ENCODE results near the gene CADPS. TPM values are rescaled to one million over a fixed set of nuclear protein-coding genes. Genes with fewer than 3 reads are reported as not detected.

Gene CADPS
- total and polyA plus RNA-seq, 8 donors = 0.50 to 2.9 (median 2.2) TPM

DNA sequence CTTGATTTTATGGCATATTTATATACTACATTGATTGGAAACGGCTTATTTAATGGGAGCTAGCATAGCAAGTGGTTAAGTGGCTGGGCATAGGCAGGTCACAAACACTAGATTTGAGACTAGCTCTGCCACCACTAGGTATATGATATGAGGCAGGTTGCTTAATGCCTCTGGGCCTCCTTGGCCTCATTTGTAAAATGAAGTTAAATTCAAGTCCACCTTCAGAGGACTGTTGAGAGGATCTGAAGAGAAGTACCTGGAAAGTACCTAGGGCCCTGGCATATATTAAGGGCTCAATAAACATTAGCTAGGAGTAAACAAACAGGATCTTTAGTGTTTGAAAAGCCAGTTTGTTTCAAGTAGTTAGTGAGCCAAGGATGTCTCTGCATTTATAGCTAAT lies 335.5 kb downstream of the CADPS start:
- Histone ChIP-seq H3K27ac (no peak overlapping the region), H3K4me1 (no peaks in the 10 kb centered on the region), H3K36me3 (no peaks in the 10 kb centered on the region), H3K4me3 (no peak overlapping the region), H3K27me3 (no peaks in the 10 kb centered on the region), H3K9me3 (no peaks in the 10 kb centered on the region)
- DNase-seq = no peak
- TF ChIP-seq, protein P1, sequence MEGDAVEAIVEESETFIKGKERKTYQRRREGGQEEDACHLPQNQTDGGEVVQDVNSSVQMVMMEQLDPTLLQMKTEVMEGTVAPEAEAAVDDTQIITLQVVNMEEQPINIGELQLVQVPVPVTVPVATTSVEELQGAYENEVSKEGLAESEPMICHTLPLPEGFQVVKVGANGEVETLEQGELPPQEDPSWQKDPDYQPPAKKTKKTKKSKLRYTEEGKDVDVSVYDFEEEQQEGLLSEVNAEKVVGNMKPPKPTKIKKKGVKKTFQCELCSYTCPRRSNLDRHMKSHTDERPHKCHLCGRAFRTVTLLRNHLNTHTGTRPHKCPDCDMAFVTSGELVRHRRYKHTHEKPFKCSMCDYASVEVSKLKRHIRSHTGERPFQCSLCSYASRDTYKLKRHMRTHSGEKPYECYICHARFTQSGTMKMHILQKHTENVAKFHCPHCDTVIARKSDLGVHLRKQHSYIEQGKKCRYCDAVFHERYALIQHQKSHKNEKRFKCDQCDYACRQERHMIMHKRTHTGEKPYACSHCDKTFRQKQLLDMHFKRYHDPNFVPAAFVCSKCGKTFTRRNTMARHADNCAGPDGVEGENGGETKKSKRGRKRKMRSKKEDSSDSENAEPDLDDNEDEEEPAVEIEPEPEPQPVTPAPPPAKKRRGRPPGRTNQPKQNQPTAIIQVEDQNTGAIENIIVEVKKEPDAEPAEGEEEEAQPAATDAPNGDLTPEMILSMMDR (IDR thresholded peaks at IDR 0.05) = no peak
- ATAC-seq = peak; percentile 91
- intact Hi-C loops (cut with DNase I) = no loop called here

DNA sequence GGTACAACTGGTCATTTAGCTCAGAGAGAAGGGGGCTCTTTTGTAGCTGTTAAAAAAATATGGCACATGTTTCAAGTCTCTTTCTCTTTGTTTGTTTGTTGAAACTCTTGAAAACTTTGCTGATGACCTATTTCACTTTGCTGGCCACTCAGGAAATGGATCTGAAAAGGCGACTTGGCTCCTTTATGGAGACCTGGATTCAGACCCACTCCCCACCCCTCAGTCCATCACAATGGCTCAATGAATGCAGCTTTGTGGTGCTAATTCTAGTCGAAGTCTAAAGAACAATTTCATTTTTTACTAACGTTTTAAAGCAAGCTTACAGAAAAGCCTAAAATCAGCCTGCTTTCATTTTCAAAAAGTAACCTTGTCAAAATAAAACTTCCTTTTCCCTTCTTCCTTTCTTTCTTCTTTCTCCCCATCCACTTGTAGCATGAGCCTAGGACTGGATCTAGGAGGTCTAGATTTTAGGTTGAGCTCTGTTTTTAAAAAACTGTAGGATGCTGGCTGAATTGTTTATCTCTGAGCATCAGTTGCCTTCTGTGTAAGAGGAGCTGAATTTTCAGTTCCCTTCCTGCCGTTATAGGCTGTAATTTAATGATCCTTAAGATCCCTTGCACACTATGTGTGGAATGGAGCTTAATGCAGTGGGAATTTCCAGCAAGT lies 336.4 kb downstream of the CADPS start:
- ATAC-seq (no peak), DNase-seq (no peak)
- H3K27ac ChIP-seq = no peak overlapping the region
- no peaks in the 10 kb centered on the region for H3K27me3 ChIP-seq
- H3K4me3 ChIP-seq = no peak overlapping the region
- intact Hi-C loops (cut with DNase I) = no loop called here
- H3K9me3 ChIP-seq = no peaks in the 10 kb centered on the region
- no peaks in the 10 kb centered on the region for H3K4me1 ChIP-seq
- TF ChIP-seq, protein P1 (IDR thresholded peaks at IDR 0.05) = no peak
- no peaks in the 10 kb centered on the region for H3K36me3 ChIP-seq

DNA sequence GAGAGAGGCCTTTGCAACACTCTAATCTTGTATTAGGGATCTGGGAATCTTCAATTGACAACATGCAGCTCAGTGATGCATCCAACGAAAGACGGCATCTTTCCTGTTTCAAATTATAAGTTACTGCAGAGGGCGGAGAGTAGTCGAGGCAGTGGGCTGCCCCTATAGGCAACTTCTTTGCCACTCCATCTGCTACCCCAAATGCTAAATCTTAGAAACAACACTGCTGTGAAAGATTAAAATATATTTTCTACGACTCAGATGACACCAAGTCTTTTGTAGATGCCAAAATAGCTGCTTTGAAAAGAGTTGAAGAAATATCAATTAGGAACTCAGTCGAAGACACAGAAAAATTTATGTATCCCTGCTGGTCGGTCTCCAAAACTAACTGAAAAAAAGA lies 340.9 kb downstream of the CADPS start:
- DNase-seq (no peak), ATAC-seq (no peak)
- Histone ChIP-seq H3K27ac (no peak overlapping the region), H3K9me3 (no peaks in the 10 kb centered on the region), H3K27me3 (no peaks in the 10 kb centered on the region), H3K36me3 (no peaks in the 10 kb centered on the region), H3K4me3 (no peak overlapping the region), H3K4me1 (no peaks in the 10 kb centered on the region)
- intact Hi-C loops (cut with DNase I) = no loop called here
- TF ChIP-seq, protein P1 (IDR thresholded peaks at IDR 0.05) = no peak

DNA sequence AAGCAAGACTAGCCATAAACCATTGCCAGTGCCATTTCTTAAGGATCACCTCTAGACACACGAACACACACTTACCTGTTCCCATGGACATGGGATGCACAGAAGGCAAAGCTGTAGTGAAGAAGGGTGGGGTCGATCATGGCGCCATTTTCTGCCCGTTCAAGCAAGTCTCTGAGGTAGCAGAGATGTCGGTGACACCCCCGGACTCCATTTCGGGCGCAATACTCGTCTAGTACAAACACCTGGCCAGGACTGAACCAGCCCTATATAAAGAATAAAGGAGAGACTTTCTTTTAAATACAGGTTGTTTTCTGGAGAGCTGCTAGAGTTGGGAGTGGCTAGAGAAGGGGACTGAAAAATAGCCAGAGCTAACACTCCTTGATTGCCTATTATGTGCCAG lies 342.4 kb downstream of the CADPS start:
- no peaks in the 10 kb centered on the region for H3K9me3 ChIP-seq
- TF ChIP-seq, protein P1 (IDR thresholded peaks at IDR 0.05) = no peak
- peak in 1 of 4 donors; percentile 56 for DNase-seq
- H3K27ac ChIP-seq = no peak overlapping the region
- H3K4me3 ChIP-seq = no peak overlapping the region
- no peaks in the 10 kb centered on the region for H3K4me1 ChIP-seq
- no peaks in the 10 kb centered on the region for H3K27me3 ChIP-seq
- intact Hi-C loops (cut with DNase I) = no loop called here
- ATAC-seq = no peak
- H3K36me3 ChIP-seq = no peaks in the 10 kb centered on the region

DNA sequence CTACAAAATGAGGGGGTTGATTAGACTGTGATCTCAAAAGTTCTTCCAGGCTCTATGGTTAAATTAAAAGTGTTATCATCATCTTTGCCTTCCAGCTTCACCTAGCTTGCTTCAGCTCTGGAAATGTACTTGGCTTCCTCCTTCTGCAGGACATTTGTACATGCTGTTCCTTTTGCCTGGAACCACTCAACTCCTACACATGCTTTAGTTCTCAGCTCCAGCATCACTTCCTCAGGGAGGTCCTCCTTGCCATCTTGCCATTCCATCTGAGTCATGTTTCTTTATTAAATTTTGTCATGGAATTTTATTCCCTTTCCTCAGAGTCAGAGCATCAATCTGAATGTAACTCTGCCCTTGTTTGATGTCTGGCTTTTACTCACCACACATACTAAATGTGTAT lies 343.2 kb downstream of the CADPS start:
- DNase-seq (no peak), ATAC-seq (no peak)
- Histone ChIP-seq H3K27me3 (no peaks in the 10 kb centered on the region), H3K9me3 (no peaks in the 10 kb centered on the region), H3K27ac (no peak overlapping the region), H3K36me3 (no peaks in the 10 kb centered on the region), H3K4me3 (no peak overlapping the region), H3K4me1 (no peaks in the 10 kb centered on the region)
- TF ChIP-seq, protein P1 (IDR thresholded peaks at IDR 0.05) = no peak
- intact Hi-C loops (cut with DNase I) = no loop called here

Data from left lung (tissue), 10 donors.